ENCODE measurements around the gene ELOVL7.
"Not testable (repeated sequence)": the region's sequence is repeated elsewhere in the genome, so short reads cannot be mapped to it uniquely, and the experiment has no call there.

The ELOVL7 gene

GRCh38 chr5:60789551-60789950, 54.5 kb downstream of the ELOVL7 start:
- DNase-seq: no peak

DNA sequence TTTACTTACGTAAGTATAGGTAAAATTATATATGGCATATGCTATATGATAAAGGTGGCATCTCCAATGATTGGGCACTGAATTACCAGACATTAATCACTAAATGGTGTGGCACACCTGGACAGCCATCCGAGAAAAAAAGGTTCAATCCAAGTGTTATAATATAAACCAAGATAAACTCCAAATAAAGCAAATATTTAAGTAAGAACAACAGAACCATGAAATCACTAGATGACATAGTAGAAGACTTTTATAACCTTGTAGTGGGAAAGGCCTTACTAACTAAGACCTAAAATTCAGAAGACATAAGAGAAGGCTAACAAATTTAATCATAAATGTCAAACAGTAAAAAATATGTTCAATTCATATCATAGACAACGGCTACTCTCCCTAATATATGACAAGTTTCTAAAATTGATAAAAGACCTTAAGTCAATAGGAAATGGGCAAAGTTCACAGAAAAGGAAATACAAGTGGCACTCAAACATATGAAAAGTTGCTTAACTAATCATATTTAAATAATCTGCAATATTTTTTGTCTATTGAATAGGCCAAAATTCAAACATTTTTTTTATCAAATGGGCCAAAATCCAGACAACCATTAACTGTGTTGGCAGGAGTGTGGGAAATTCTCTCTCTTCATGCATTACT, 55.1 kb downstream of the ELOVL7 start:
- no peak for DNase-seq

DNA sequence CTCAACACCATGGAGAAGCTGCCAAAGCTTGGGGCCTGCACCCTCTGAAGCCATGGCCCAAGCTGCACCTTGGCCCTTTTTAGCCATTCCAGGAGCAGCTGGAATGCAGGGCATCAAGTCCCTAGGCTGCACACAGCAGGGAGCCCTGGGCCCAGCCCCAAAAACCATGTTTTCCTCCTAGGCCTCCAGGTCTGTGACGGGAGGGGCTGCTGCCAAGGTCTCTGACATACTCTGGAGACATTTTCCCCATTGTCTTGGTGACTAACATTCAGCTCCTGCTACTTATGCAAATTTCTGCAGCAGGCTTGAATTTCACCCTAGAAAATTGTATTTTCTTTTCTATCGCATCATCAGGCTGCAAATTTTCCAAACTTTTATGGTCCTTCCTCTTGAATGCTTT, 64.6 kb downstream of the ELOVL7 start:
- no peak for DNase-seq

GRCh38 chr5:60776343-60776742, 67.7 kb downstream of the ELOVL7 start:
- no peak for DNase-seq

- DNase-seq: no peak
Measured at GRCh38 chr5:60765019-60765709, 78.9 kb downstream of the ELOVL7 start.

DNA sequence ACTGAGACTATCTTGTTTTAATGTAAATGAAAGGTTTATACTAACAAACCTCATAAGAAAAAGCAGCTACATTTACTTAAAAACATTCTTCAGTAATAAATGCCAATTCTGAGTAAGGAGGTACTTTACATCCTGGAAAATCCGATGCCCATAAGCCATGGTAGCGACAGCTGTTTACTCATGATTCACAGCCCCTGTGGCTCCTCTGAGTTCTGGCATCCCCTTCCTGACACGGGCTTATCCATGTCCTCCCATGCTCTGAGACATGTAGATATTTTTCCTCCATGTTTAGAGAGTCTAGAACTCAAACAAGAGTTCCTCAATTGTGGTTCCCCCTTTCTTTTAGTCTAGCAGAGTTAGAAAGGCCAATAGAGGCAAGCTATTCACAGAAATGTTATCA, 81.0 kb downstream of the ELOVL7 start:
- DNase-seq: no peak

GRCh38 chr5:60754495-60754894, 89.6 kb downstream of the ELOVL7 start:
- no peak for DNase-seq

DNA sequence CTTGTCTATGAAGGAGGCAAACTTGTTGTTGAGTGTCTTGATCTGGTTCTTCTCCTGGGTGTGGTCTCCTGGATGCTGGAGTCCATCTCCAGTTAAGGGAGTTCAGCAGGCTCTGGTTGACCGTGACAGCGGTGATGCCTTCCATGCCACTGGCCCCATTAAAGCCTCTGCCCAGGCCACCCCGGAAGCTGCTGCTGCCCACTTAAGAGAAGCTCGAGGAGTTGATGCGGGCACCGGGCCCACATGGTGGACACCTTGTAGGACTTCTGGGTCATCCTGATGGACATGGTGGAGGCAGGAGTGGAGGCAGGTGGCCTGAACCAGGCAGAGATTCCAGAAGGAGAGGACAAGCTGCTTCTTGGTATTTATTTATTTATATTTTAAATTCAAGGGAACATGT, 99.4 kb downstream of the ELOVL7 start:
- DNase-seq: no peak

- DNase-seq: no peak
Measured at GRCh38 chr5:60743511-60744314, 100.4 kb downstream of the ELOVL7 start.

- DNase-seq: no peak
Measured at GRCh38 chr5:60740322-60740721, 103.7 kb downstream of the ELOVL7 start.

- DNase-seq: no peak
Measured at GRCh38 chr5:60738933-60739332, 105.1 kb downstream of the ELOVL7 start.

DNA sequence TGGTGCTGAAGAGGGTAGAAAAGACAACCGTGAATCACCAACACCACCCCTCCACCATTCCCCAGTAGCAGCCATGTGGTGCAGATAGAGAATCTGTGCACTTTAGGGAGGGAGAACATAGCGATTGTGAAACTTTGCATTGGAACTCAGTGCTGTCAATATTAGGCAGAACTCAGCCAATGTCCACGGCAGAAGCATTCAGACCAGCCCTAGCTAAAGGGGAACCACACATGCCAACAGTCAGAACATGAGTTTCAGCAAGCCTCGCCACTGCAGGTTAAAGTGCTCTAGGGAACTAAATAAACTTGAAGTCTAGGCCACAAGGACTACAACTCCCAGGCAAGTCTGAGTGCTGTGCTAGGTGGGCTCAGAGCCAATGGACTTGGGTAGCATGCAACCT, 105.6 kb downstream of the ELOVL7 start:
- DNase-seq: no peak

DNA sequence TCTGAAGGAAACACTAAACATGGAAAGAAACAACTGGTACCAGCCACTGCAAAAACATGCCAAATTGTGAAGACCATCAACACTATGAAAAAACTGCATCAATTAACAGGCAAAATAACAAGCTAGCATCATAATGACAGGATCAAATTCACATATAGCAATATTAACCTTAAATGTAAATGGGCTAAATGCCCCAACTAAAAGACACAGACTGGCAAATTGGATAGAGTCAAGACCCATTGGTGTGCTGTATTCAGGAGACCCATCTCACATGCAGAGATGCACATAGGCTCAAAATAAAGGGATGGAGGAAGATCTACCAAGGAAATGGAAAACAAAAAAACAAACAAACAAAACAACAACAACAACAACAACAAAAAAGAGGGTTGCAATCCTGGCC, 113.2 kb downstream of the ELOVL7 start:
- DNase-seq: not testable (repeated sequence)

DNA sequence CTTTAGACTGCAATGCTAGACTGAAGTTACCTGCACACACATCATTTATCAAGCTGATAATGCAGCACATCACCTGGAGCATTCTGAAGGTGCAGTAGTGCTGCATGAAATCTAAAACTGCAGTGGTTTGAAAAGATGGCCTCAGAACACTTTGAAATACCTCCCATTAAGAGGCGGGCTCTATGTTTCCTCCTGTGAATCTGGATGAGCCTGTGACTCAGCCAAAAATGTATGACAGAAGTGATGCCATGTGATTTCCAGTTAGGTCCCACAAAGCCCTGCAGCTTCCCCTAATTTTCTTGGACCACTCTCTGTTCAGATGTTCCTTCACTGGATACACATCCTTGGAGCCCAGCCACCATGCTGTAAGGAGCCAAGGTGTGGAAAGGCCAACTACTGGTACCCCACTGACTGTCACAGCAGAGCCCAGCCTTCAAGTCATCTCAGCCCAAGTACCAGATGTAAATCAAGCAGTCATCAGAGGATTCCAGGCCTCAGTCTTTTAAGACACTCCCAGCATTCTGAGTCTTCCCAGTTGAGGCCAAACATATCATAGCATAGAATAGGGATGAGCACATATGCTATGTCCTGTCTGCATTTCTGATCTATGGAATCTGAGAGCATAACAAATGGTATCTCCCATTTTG, 116.9 kb downstream of the ELOVL7 start:
- no peak for DNase-seq

DNA sequence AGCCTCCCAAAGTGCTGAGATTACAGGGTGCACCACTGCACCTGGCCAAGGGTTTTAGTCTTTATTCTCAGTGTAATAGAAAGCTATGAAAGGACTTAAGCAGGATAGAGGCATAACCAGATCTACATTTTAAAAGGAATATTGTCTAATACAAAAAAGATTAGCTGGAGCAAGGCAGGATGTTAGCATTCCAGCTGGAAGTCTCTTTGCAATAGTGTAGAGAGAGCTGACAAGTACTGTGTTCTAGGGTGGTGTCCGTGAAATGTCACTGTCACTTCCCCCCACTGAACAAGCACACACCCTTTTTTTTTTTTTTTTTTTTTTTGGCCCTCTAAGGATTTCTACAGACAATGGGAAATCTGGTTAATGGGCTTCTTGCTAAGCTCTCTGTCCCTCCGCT, 119.9 kb downstream of the ELOVL7 start:
- DNase-seq: no peak

GRCh38 chr5:60722416-60722815, 121.7 kb downstream of the ELOVL7 start:
- DNase-seq: no peak

GRCh38 chr5:60719329-60719728, 124.7 kb downstream of the ELOVL7 start:
- no peak for DNase-seq

DNA sequence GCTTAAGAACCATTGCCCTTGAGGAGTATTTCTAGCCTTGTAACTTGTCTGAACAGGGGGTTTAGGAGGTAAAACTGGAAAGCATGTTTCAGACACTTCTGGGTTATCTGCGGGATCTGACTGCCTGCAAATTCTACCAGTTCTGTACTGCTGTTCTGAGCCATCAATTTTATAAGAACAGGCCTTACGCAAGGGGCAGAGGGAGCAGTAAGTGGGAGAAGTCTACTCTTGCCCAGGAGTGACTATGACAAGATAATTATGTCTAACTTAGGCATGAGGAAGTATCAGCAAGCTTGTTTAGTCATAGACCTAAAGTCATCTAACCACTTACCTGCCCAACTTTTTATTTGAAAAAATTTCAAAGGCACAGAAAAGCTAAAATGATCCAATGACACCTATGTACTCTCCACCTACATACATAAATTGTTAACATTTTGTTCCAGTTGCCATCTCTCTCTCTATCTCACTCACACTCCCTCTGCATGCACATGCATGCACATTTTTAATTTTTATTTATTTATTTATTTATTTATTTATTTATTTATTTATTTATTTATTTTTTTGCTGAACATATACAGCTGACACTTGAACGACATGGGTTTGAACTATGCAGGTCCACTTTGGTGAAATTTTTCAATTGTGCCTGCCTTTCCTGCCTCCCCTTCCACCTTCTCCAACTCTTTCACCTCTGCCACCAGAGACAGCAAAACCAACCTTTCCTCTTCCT, 125.7 kb downstream of the ELOVL7 start:
- DNase-seq: no peak

- DNase-seq: not testable (repeated sequence)
Measured at GRCh38 chr5:60715201-60715928, 128.7 kb downstream of the ELOVL7 start.

- DNase-seq: no peak
Measured at GRCh38 chr5:60712950-60713349, 131.1 kb downstream of the ELOVL7 start.

GRCh38 chr5:60711892-60712291, 132.2 kb downstream of the ELOVL7 start:
- DNase-seq: not testable (repeated sequence)

DNA sequence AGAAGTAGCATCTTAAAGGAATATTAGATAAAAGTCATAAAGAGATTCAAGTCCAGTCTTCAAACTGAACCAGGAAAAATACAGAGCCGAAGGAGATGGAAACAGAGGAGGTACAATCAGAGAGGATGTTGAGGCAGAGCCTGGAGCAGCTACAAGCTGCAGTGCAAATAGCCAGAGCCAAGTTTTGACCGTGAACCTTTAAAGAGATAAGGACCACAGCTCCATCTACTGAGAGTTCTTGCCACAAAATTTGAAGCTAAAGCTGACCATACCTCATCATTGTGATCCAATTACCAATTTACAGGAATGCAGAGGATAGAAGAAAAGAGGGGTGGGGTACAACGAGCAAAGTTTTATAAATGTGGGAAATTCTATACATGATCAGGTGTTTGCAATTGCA, 133.7 kb downstream of the ELOVL7 start:
- no peak for DNase-seq
